LNCaP clone FGC (cell line): ENCODE data around the gene NECTIN3.

Experiments used
- DNase-seq: peaks from one replicate; pipeline ENCODE4 v3.0.0-alpha.2; 2011; ENCODE audit warnings: low read depth
- H3K4me3 ChIP-seq: 2 replicates; pipeline ENCODE4 v1.5.1; 2011; ENCODE audit warnings: mild to moderate bottlenecking, low read depth, low read length, control low read depth
- TF ChIP-seq, protein P1 (sequence below): IDR thresholded peaks from 2 replicates; pipeline ENCODE4 v1.5.1; 2012; ENCODE audit warnings: mild to moderate bottlenecking; ENCODE audit not compliant: control insufficient read depth, insufficient read depth; ENCODE audit errors: extremely low read depth

NECTIN3 gene

DNA sequence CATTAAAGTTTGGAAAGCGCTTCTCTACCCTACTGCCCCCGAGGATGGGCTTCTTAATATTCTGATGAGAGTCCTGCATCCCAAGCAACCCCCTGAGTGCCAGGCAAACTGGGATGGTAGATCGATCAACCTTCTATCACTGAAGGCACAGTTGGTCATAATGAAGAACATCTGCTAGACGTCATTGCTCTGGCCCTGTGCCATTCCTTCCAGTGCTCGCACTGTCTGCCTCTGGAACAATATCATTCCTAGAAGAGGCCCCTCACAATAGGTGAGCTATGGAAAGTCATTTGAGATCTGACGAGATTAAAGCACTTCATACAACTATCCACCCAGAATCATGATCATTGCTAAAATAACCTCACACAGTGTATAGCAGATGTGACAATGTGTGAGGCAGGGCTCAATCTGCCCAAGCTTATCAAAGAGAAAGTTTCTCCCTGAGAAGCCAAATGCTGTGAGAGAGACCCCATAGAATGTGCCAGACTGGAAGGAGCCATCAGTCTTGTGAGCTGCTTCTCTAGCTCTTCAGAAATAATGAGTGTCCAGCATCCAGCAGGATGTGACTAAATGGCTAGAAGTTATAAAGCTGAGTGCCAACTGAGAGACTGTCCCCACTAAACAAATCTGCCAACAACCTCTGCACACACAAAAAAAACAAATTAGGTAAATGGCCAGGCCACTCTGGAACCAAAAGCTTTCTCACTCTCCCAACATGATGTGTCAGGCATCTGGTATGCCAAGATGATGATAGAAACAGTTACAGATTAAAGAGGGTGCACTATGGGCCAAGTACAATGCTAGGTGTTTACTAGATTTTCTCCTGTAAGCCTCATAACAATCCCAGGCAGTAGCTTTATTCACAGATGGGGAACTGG lies 165.5 kb downstream of the NECTIN3 start:
- H3K4me3 ChIP-seq: no peak overlapping the region
- TF ChIP-seq, protein P1, sequence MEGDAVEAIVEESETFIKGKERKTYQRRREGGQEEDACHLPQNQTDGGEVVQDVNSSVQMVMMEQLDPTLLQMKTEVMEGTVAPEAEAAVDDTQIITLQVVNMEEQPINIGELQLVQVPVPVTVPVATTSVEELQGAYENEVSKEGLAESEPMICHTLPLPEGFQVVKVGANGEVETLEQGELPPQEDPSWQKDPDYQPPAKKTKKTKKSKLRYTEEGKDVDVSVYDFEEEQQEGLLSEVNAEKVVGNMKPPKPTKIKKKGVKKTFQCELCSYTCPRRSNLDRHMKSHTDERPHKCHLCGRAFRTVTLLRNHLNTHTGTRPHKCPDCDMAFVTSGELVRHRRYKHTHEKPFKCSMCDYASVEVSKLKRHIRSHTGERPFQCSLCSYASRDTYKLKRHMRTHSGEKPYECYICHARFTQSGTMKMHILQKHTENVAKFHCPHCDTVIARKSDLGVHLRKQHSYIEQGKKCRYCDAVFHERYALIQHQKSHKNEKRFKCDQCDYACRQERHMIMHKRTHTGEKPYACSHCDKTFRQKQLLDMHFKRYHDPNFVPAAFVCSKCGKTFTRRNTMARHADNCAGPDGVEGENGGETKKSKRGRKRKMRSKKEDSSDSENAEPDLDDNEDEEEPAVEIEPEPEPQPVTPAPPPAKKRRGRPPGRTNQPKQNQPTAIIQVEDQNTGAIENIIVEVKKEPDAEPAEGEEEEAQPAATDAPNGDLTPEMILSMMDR: no peak
- DNase-seq: no peak

DNA sequence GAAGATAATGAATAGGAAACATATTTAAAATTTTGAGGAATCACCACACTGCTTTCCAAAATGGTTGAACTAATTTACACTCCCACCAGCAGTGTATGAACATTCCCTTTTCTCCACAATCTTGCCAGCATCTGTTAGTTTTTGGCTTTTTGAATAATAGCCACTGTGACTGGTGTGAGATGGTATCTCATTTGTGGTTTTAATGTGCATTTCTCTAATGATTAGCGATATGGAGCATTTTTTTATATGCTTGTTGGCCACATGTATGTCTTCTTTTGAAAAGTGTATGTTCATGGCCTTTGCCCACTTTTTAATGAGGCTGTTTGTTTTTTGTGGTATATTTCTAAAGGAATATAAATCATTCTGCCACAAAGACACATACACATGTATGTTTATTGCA lies 166.3 kb downstream of the NECTIN3 start:
- TF ChIP-seq, protein P1: no peak
- no peak for DNase-seq
- H3K4me3 ChIP-seq: no peak overlapping the region

DNA sequence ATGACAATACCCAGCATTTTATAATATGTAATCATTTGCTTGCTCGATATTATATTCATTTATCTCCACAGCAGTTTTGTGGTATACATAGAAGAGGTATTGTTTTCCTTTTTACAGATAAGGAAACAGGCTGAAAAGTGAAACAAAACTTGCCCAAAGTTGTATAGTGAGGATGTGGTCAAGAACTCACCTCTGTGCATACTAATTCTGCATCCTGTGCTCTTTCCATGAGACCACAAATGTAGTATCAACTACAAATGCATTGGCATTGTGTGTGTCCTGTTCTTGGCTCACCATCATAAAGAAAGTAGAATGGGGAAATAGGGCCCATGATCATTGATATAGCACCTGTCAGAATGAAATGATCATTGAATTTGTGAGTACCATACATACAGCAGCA lies 167.3 kb downstream of the NECTIN3 start:
- no peak overlapping the region for H3K4me3 ChIP-seq
- no peak for DNase-seq
- TF ChIP-seq, protein P1: no peak

DNA sequence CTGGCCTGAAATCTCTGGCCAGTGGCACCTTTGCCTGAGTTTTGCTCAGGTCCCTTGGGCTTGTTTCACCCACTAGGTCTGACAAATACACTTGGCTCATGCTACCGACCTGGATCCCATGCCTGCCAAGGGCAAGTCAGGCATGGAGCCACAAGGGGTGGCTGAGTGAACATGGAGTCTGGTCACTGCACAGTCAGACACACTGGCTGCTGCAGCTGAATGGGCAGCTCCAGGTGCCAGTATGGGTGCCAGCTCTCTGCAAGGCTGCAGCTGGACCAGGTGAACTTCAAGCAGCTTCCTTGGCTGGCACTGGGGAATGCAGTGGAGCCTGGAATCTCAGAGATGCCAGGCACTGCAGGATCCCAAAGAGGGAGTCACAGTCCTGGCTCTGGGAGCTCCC lies 170.3 kb downstream of the NECTIN3 start:
- no peak for DNase-seq
- TF ChIP-seq, protein P1: no peak
- H3K4me3 ChIP-seq: no peak overlapping the region
